Measurements from ENCODE around the gene UBAC1. TPM values are rescaled to one million over a fixed set of nuclear protein-coding genes. Genes with fewer than 3 reads are reported as not detected.
A peak's percentile ranks its signal among the peaks of the same experiment; 100 is the strongest.

The UBAC1 gene
- total RNA-seq, 4 donors from 2014 or later: 48.6 to 61.4 (median 55.9) TPM

GRCh38 chr9:136003411-136004218 is 42.4 kb upstream of the UBAC1 start:
- peak overlapping the region in 2 of 4 donors; percentile 60 to 67 for H3K27ac ChIP-seq
- H3K27me3 ChIP-seq: no peaks in the 10 kb centered on the region
- TF ChIP-seq POLR2A (IDR thresholded peaks at IDR 0.05): no peak
- TF ChIP-seq CTCF (IDR thresholded peaks at IDR 0.05): no peak
- TF ChIP-seq EP300 (IDR thresholded peaks at IDR 0.05): no peak
- no peak for DNase-seq (ENCODE audit: low spot score in 2 of 2)
- peaks cover 0 to 56% (median 18%) of the 10 kb centered on the region in 4 donors for H3K4me1 ChIP-seq
- H3K36me3 ChIP-seq: peaks cover 0 to 8% (median 0%) of the 10 kb centered on the region in 3 donors
- no peak overlapping the region for H3K4me3 ChIP-seq
- 24 to 29% methylated on average over 12 to 15 of the region's 15 CpGs for WGBS, 2 donors
- H3K9me3 ChIP-seq: no peaks in the 10 kb centered on the region

DNA sequence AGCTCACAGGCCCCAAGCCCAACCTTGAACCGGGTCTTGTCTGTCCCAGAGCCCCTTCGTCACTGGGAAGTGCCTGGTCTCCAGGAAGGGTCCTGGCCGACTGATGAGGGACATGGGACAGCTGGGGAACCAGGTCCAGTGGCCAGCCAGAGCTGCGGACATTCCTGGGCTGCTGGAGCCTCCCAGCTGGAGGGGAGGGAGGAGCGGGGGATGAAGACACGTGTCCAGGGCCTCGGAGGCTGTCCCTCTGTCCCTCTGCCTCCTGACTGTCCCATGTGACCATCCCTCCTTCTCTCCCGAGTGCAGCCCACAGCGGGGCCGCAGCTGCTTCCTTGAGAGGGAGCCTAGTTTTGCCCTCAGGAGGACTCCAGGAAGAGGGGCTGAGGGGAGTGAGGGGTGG is 41.7 kb upstream of the UBAC1 start:
- H3K27ac ChIP-seq: peak overlapping the region in 1 of 4 donors; percentile 67
- WGBS, 2 donors: 28 to 46% methylated on average over 5 to 10 of the region's 10 CpGs
- peaks cover 0 to 48% (median 18%) of the 10 kb centered on the region in 4 donors for H3K4me1 ChIP-seq
- H3K9me3 ChIP-seq: no peaks in the 10 kb centered on the region
- peaks cover 0 to 1% (median 0%) of the 10 kb centered on the region in 3 donors for H3K36me3 ChIP-seq
- no peak for DNase-seq (ENCODE audit: low spot score in 2 of 2)
- TF ChIP-seq EP300 (IDR thresholded peaks at IDR 0.05): peak in 1 of 2 donors; percentile 17
- no peak for TF ChIP-seq CTCF (IDR thresholded peaks at IDR 0.05)
- no peak for TF ChIP-seq POLR2A (IDR thresholded peaks at IDR 0.05)
- H3K4me3 ChIP-seq: no peak overlapping the region
- no peaks in the 10 kb centered on the region for H3K27me3 ChIP-seq

DNA sequence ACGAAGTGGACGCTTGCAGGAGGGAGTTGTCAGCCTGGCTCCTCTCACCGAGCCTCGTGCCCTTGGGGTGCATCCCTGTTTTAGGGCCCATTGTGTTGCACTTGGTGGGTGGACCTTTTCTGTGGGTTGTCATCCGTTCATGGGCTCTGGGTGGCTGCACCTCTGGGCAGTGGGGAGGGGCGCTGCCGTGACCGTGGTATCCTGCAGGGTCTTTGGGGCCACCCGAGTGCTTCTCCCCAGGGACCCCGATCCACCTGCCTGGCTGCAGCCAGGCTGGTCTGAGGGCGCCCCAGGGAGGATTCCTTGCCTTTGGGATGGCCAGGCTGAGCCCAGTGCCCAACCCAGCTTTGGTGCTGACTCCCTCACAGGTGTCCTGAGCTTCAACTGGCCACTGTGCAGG is 41.0 kb upstream of the UBAC1 start:
- WGBS, 2 donors: 93 to 95% methylated on average over 9 to 10 of the region's 11 CpGs
- Histone ChIP-seq H3K27me3 (no peaks in the 10 kb centered on the region), H3K9me3 (no peaks in the 10 kb centered on the region), H3K4me1 (peaks cover 0 to 43% (median 18%) of the 10 kb centered on the region in 4 donors), H3K27ac (peak overlapping the region in 1 of 4 donors; percentile 67), H3K4me3 (no peak overlapping the region), H3K36me3 (no peaks in the 10 kb centered on the region)
- TF ChIP-seq CTCF (IDR thresholded peaks at IDR 0.05) (no peak), POLR2A (IDR thresholded peaks at IDR 0.05) (no peak), EP300 (IDR thresholded peaks at IDR 0.05) (no peak)
- no peak for DNase-seq (ENCODE audit: low spot score in 2 of 2)

GRCh38 chr9:136001231-136001630 is 40.1 kb upstream of the UBAC1 start:
- H3K36me3 ChIP-seq: no peaks in the 10 kb centered on the region
- no peak overlapping the region for H3K4me3 ChIP-seq
- no peak for DNase-seq (ENCODE audit: low spot score in 2 of 2)
- no peak for TF ChIP-seq EP300 (IDR thresholded peaks at IDR 0.05)
- TF ChIP-seq POLR2A (IDR thresholded peaks at IDR 0.05): no peak
- TF ChIP-seq CTCF (IDR thresholded peaks at IDR 0.05): no peak
- H3K4me1 ChIP-seq: peaks cover 0 to 40% (median 18%) of the 10 kb centered on the region in 4 donors
- WGBS, 2 donors: 49 to 58% methylated on average over 17 to 18 of the region's 18 CpGs
- no peak overlapping the region for H3K27ac ChIP-seq
- H3K9me3 ChIP-seq: no peaks in the 10 kb centered on the region
- no peaks in the 10 kb centered on the region for H3K27me3 ChIP-seq

DNA sequence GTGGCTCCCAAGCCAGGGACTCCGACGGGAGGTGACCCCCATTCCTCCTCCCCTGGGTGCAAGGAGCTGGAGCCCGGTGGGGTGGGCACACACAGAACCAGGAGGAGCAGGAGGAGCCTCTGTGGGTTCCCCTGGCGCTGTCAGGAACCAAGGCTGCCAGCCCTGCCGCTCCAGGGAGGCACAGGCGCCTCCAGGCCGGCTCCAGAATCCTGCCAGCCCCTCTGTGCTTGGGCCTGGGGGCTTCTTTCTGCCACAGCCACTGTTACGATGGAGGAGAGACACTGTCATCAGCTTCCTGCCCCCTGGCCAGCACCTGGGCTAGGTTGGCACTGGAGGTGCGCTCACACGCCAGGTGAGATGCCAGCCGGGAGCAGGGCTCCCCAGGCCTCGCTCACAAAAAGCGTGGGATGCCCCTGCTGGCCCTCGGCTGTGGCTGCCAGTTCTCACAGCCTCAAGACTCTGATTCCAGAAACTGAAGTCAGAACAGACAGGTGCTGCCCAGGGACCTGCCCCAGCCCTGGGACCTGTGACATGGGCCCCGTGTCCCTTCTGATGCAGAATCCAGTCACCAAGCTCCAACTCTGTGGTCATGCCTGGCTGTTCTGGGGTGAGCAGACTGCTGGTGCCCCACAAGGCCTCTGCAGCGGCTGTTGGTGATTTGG is 37.4 kb upstream of the UBAC1 start:
- H3K27me3 ChIP-seq: no peaks in the 10 kb centered on the region
- no peak overlapping the region for H3K4me3 ChIP-seq
- DNase-seq (ENCODE audit: low spot score in 2 of 2): no peak
- no peaks in the 10 kb centered on the region for H3K9me3 ChIP-seq
- TF ChIP-seq EP300 (IDR thresholded peaks at IDR 0.05) (no peak), POLR2A (IDR thresholded peaks at IDR 0.05) (no peak), CTCF (IDR thresholded peaks at IDR 0.05) (no peak)
- H3K27ac ChIP-seq: no peak overlapping the region
- WGBS, 2 donors: 85 to 89% methylated on average over 1 to 11 of the region's 16 CpGs
- peaks cover 0 to 29% (median 19%) of the 10 kb centered on the region in 4 donors for H3K4me1 ChIP-seq
- H3K36me3 ChIP-seq: no peaks in the 10 kb centered on the region
